ENCODE measurements around the gene ARHGEF7.

ARHGEF7 gene

DNA sequence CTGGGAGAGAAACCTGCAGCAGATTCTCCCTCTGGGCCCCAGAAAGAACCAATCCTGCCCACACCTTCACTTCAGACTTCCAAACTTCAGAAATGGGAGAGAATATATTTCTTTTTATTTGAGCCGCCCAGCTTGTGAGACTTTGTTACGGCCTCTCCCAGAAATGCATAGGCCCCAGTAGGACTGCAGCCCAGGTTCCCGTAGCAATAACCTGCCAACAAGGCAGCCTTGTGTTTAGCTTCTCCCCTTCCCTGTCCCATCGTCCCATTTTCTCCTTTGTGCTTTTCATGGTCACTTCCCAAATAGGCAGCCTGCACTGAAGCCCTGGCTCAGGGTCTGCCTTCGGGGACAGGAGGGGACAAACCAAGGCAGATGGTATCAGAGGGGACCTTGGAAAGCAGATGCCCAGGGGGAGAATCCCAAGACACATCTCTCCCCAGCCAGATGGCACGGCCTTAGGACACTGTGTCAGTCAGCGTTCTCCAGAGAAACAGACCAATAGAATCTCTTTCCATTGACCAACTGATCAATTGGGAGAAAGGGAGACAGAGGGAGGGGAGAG is 3.7 kb upstream of the ARHGEF7 start:
- DNase-seq (ENCODE audit: low spot score) = no peak

DNA sequence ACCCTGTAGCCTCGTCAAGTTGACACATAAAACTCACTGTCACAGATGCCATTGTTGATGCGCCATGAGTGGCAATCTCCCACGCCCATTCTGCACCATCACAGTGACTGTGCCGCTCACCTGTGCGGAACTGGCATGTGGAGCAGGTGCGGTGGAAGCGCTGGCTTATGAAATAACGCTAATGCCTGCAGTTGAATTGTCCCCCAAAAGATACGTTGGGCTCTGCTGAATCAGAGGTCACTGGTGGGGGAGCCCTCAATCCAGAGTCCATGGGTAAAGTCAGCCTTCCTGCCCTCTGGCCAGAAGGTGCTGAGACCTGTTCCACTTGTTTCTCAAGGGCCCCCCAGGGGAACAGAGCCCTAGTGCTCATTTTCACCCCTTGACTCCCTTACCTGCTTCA is 2.9 kb upstream of the ARHGEF7 start:
- no peak for DNase-seq (ENCODE audit: low spot score)

DNA sequence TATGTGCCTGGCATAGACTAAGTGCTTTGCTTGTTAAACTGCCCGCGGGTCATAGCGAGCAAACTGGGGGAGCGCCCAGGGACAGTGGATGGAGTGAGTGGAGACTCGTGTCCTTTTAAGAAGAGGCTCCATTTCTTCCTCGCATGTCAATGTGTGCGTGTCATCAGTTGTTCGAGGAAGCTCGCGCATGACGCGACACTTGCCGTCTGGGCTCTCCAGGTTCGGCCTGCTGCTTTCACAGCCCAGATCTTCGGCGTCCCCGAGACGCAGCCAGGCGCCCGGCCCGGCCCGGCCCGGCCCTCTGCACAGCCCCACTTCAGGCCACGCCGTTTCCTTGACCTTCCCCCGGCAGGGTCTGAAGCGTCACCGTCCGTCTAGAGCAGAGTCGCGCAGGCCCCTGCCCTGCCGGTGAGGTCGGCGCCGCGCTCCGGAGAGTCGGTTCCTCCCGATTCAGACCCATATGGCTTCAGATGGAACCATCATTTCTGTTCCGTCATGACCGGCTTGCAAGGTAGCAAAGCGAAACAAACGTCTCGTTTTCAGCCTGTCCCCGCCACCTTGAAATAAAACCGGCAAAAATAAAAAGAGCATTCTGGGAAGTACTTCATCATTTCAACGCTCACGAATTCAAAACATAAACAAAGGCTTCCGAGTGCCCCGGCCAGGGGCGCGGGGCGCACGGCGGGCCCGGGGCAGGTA is 599 bp upstream of the ARHGEF7 start:
- DNase-seq (ENCODE audit: low spot score) = peak; percentile 40

DNA sequence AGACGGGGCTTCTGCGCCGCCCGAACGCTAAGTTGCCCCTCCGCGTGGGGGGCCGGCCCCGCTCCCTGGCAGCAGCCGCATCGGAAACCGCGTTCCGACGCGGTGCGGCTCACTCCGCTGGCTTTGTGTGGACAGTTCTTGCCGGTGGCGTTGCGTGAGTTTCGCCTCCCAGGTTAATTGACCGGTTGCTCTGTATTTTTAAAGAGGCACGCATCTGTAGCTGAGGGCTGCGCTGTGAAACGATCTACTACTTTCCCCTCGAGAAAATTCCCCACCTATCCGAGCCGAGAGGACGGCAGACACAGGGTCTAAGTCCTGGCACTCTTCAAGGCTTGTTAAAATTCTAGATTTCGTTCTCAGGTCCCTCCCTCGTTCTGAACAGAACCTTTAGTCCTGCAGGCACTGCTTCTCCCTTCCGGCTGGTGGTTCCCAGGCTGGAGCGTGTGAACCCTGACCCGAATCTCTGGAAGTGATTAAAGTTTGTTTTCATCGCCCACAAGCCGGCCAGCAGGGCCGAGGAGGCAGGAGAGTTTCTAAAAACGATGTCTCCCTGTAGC is 933 bp downstream of the ARHGEF7 start:
- no peak for DNase-seq (ENCODE audit: low spot score)

DNA sequence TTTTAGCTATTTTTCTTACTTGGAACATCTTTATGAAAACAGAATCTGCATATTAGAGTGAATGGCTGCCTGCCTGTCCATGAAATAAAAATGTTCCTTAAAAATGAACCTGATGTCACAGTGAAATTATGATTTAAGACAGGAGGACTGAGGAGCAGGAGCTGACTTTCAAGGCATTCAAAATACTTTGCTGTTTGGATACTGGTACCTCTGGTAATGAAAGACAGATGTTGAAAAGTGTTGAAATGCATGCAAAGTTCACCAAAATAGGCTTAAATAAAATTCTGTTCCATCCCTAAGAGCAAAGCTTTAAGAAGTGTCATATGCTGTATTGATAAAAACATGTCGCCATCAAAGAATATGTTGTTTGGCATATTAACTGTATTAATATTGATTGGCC is 1.7 kb downstream of the ARHGEF7 start:
- no peak for DNase-seq (ENCODE audit: low spot score)

DNA sequence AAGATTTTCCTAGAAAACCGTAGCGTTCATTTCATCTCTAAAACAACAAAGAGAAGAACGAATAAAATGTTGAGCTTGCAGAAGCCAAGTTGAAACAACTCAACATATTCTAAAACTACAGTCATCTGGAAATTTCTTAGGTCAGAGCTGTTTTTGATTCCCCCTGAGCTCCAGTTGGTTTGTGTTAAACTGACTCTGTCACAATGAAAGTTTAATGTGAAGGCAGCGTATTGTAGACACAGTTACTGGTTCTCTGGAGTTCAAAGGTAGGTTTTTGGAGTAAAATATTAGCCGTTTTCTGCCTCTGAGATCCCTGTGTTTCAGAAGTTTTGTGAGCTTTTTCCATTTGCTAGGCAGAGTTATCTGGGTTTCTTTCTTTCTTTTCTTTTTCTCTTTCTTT is 2.2 kb downstream of the ARHGEF7 start:
- DNase-seq (ENCODE audit: low spot score) = no peak

GRCh38 chr13:111117961-111118360 is 2.9 kb downstream of the ARHGEF7 start:
- DNase-seq (ENCODE audit: low spot score) = no peak

DNA sequence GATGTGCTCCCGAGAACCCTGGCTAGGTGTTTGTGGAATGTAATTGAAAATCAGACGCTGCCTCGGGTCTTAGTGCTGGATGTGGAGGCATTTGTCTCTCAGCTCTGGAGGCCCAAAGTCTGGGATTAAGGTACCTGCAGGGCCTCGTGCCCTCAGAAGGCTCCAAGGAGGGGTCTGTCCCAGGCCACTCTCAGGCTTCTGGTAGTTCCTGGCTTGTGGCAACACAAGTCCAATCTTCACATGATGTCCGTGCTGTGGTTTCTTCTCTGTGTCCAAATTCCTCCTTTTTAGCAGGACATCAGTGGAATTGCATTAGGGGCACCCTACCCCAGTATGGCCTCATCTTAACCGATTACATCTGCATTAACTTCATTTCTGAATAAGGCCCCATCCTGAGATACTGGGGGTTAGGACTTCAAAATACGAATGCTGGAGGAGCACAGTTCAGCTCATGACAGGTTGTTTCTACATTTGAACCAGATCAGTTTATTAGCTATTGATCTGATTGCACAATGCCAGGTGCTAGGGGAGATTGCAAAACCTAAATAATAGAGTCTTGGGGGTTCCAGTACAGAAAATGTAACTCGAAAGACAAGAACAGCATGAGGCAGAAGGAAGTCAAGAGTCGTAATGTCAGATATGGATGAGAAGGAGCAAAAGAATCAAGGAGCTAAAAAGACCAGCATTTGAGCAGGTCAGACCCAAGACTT is 3.9 kb downstream of the ARHGEF7 start:
- no peak for DNase-seq (ENCODE audit: low spot score)

DNA sequence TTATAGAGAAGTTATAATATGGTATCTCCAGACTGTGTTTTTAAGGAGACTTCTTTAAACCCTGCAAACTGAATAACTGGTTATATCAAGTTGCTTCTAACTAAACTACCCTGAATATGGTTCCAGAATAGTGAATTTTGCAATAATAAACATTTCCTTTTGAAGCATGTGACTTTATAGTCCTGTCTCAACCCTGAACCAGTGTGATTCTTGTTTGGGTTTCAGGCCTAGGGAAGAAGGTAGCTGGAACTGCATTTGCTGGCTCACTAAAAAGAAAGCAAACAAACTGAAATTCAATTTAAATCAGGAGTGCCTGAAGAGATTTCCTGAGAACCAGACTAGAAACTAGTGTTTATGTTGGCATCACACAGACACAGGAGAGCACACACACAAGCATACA is 4.9 kb downstream of the ARHGEF7 start:
- DNase-seq (ENCODE audit: low spot score) = no peak

DNA sequence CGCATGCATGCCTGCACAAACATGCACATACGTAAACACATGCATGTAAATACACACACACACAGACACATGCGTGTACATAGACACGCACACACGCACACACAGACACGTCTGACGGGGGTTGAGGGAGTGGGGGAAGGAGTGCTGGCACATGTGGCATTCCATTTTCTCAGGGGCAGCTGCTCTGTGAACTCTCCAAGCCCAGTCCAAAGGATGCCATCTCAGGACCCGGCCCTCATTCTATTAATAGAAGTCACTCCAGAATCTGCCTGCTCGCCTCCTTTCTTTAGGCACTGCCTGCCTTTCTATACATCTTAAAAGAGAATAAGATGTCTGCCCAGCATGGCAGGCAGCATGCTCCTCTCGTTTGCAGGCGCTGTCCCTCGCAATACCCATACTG is 5.3 kb downstream of the ARHGEF7 start:
- DNase-seq (ENCODE audit: low spot score) = no peak

- no peak for DNase-seq (ENCODE audit: low spot score)
These were observed 5.8 kb downstream of the ARHGEF7 start for GRCh38 chr13:111120913-111121312.

DNA sequence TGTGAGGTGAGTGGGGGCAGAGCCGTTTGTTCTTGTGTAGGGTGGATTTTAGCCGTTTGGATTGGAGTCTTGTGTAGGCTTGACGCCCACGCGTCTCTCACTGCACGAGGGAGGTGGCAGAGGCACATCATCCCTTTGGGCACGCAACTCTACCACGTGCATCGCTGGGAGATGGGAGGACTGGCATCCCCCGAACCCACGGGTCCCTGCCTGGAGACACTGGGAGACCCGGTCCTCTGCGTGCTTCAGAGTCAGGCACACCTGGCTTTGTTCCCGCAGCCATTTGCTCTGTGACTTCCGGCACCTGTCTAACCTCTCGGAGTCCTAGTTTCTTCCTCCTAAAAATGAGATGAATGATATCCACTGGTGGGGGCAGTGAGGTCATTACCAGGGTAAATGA is 6.4 kb downstream of the ARHGEF7 start:
- DNase-seq (ENCODE audit: low spot score) = no peak

GRCh38 chr13:111122056-111122455 is 6.9 kb downstream of the ARHGEF7 start:
- no peak for DNase-seq (ENCODE audit: low spot score)

GRCh38 chr13:111122631-111123030 is 7.5 kb downstream of the ARHGEF7 start:
- DNase-seq (ENCODE audit: low spot score) = no peak

DNA sequence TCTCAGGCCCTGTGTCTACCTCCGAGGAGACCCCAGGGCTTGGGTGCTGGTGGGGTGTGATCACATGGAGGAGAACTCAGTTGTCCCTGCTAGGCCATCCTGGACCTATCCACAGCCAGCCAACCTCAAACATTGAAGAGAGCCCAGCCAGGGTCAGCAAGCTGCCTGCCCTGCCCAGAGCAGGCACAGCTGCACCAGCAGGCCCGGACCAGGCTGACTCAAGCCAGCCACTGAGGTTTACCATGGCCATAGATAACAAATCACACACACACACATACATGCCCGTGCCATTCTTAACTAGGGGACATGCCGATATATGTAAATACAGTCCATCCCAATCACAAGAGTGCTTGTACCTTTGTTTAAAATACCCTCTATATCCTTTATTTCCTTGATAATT is 8.1 kb downstream of the ARHGEF7 start:
- DNase-seq (ENCODE audit: low spot score) = no peak

GRCh38 chr13:111123649-111124048 is 8.5 kb downstream of the ARHGEF7 start:
- no peak for DNase-seq (ENCODE audit: low spot score)

GRCh38 chr13:111126509-111126908 is 11.4 kb downstream of the ARHGEF7 start:
- DNase-seq (ENCODE audit: low spot score) = no peak

DNA sequence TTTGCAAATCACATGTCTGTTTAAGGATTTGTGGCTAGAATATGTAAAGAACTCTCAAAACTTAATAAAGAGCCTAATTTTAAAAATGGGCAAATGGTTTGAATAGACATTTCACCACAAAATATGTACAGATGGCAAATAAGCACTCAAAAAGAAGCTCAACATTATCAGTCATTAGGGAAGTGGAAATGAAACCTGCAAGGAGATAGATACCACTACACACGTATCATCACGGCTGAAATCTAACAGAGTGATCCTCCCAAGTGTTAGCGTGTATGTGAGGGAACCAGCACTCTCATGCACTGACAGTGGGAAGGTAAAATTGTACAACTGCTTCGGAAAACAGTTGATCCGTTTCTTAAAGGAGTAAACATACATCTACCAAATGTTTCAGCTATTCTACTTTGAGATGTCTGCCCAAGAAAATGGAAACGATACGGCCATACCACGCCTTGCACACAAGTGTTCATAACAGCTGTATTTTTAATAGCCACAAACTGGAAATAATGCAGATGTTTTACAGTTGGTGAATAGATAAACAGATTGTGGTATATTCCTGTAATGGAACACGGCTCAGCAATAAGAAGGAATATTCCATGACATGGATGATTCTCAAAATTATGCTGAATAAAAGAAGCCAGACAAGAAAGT is 14.5 kb downstream of the ARHGEF7 start:
- peak; percentile 69 for DNase-seq (ENCODE audit: low spot score)

GRCh38 chr13:111130116-111130508 is 15.0 kb downstream of the ARHGEF7 start:
- no peak for DNase-seq (ENCODE audit: low spot score)

DNA sequence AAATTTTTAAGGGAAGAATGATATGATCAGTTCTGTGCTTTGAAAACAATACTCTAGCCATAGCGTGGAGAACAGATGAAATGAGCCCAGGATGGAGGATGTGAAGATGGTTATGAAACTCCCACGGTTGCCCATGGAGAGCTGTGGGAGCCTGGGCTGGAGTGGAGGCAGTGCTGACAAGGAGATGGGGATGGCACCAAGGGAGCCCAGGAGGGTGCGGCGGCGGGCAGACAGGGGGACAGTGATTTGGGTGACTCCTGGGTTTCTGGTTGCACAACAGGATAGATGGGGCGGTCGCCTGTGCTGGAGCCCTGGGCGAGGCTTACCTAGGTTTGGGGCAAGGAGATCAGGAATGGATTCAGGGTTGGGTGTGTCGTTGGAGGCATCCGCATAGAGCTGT is 15.9 kb downstream of the ARHGEF7 start:
- no peak for DNase-seq (ENCODE audit: low spot score)

DNA sequence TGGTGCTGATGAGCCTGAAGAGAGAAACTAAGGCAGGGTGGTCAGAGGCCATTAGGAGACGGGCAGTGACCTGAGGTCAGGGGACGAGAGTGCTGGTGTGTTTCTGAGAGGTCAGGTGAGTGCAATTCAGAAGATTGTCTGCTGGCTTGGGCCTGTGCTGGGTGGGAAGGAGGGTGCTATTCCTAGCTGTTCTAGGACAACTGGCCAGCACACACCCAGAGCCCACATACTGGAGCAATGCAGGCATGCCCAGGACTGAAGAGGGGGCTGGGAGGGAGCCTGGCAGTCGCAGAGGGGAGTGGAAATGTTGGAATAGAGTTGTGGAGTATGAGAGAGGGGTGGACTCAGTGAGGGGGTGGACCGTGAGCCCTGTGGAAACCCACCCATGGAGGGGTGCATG is 16.5 kb downstream of the ARHGEF7 start:
- DNase-seq (ENCODE audit: low spot score) = no peak

GRCh38 chr13:111132948-111133347 is 17.8 kb downstream of the ARHGEF7 start:
- DNase-seq (ENCODE audit: low spot score) = no peak

- no peak for DNase-seq (ENCODE audit: low spot score)
These were observed 24.3 kb downstream of the ARHGEF7 start for GRCh38 chr13:111139452-111139851.
